Medulla oblongata (tissue), 1 donor: ENCODE results near the gene SLC16A10.

Experiments used
- DNase-seq: peaks from one replicate; pipeline ENCODE4 v3.0.0-alpha.2; 2015; ENCODE audit errors: extremely low spot score

The SLC16A10 gene

GRCh38 chr6:111258615-111259088, 171.3 kb downstream of the SLC16A10 start:
- no peak for DNase-seq

GRCh38 chr6:111259089-111259831, 172.0 kb downstream of the SLC16A10 start:
- peak; percentile 99 for DNase-seq

- DNase-seq: no peak
Measured at GRCh38 chr6:111260570-111261298, 173.4 kb downstream of the SLC16A10 start.

- DNase-seq: no peak
Measured at GRCh38 chr6:111263837-111264236, 176.5 kb downstream of the SLC16A10 start.

- no peak for DNase-seq
Measured at GRCh38 chr6:111265842-111266241, 178.5 kb downstream of the SLC16A10 start.

GRCh38 chr6:111266276-111266675, 179.0 kb downstream of the SLC16A10 start:
- no peak for DNase-seq

- no peak for DNase-seq
Measured at GRCh38 chr6:111267764-111268333, 180.5 kb downstream of the SLC16A10 start.

- peak; percentile 25 for DNase-seq
Measured at GRCh38 chr6:111269401-111269970, 182.2 kb downstream of the SLC16A10 start.

GRCh38 chr6:111270121-111270520, 182.8 kb downstream of the SLC16A10 start:
- DNase-seq: no peak

GRCh38 chr6:111274593-111275217, 187.4 kb downstream of the SLC16A10 start:
- DNase-seq: no peak

GRCh38 chr6:111276335-111276734, 189.0 kb downstream of the SLC16A10 start:
- DNase-seq: no peak

GRCh38 chr6:111276736-111277135, 189.4 kb downstream of the SLC16A10 start:
- DNase-seq: no peak

GRCh38 chr6:111277819-111278218, 190.5 kb downstream of the SLC16A10 start:
- no peak for DNase-seq

- no peak for DNase-seq
Measured at GRCh38 chr6:111278731-111279130, 191.4 kb downstream of the SLC16A10 start.

- no peak for DNase-seq
Measured at GRCh38 chr6:111280445-111280955, 193.2 kb downstream of the SLC16A10 start.
